H1 (cell line): ENCODE measurements around the gene CTF1.

Source experiments
- CTCF ChIP-seq, 3 experiments: IDR thresholded peaks; 1 replicate in 2 of 3; 2 replicates in 1 of 3; pipeline versions ENCODE4 v1.5.1 to v1.6.1; 2011; ENCODE audit warnings: low read length in 3 of 3, mild to moderate bottlenecking in 3 of 3, inconsistent platforms in 2 of 3, low read depth in 1 of 3, moderate library complexity in 1 of 3; ENCODE audit not compliant: insufficient read depth in 1 of 3; ENCODE audit errors: control extremely low read depth in 1 of 3
- EP300 ChIP-seq, 2 experiments: IDR thresholded peaks; 1 replicate in 1 of 2; 2 replicates in 1 of 2; pipeline ENCODE4 v1.6.1; 2011 to 2012; ENCODE audit warnings: low read depth in 2 of 2, low read length in 2 of 2, mild to moderate bottlenecking in 2 of 2, borderline replicate concordance in 1 of 2, inconsistent platforms in 1 of 2, moderate library complexity in 1 of 2
- POLR2A ChIP-seq, 2 experiments: IDR thresholded peaks; 1 replicate in 1 of 2; 2 replicates in 1 of 2; pipeline ENCODE4 v1.6.1; 2011; ENCODE audit warnings: low read depth in 2 of 2, low read length in 2 of 2, mild to moderate bottlenecking in 2 of 2; ENCODE audit errors: control extremely low read depth in 1 of 2
- RXRA ChIP-seq: IDR thresholded peaks from 2 replicates; pipeline ENCODE4 v1.6.1; 2011; ENCODE audit warnings: low read depth, mild to moderate bottlenecking, low read length, moderate library complexity; ENCODE audit not compliant: insufficient read depth
- SIN3A ChIP-seq, 2 experiments: IDR thresholded peaks in 1 of 2; conservative IDR thresholded peaks in 1 of 2; 2 replicates each; pipeline ENCODE4 v1.6.1; 2011 to 2012; ENCODE audit warnings: low read length in 2 of 2, improper control_type of control experiment in 1 of 2, low read depth in 1 of 2, mild to moderate bottlenecking in 1 of 2
- TCF12 ChIP-seq: IDR thresholded peaks from 2 replicates; pipeline ENCODE4 v1.6.1; 2011; ENCODE audit warnings: low read depth, mild to moderate bottlenecking, low read length

GRCh38 chr16:30884760-30885159 is 11.7 kb upstream of the CTF1 start:
- TF ChIP-seq RXRA (no peak), POLR2A (IDR thresholded peaks at IDR 0.05; ENCODE audit: control extremely low read depth in 1 of 2, low read depth in 2 of 2, low read length in 2 of 2) (no peak), CTCF (IDR thresholded peaks at IDR 0.05; ENCODE audit: control extremely low read depth in 1 of 3, insufficient read depth in 1 of 3, low read depth in 1 of 3, low read length in 3 of 3) (no peak), TCF12 (no peak), SIN3A (conservative IDR thresholded peaks at IDR 0.05 in 1 of 2, IDR thresholded peaks at IDR 0.05 in 1 of 2; ENCODE audit: low read depth in 1 of 2, low read length in 2 of 2) (no peak), EP300 (IDR thresholded peaks at IDR 0.05; ENCODE audit: borderline replicate concordance in 1 of 2, low read depth in 2 of 2, low read length in 2 of 2) (no peak)
